ENCODE data around the gene COG7.

The COG7 gene

DNA sequence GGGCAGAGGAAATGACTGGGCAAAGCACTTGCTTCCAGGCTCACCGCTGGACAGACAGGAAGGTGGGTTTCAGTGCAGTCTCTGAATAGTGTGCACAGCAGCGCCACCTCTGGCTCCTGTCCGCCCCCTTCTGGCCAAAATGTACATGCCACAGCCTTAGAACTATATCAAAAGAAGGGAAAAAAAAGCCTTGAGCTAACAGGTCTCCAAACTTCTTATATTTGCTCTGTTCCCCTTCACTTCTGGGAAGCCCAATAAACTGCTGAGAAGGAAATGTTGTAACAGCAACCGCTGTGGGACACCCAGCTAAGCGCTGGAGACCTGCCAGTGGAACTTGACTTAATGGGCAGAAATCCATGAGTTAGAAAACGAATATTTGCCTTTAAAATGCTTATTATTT, 17.5 kb downstream of the COG7 start:
- DNase-seq (ENCODE audit: low read depth, low spot score) = no peak
- CTCF ChIA-PET = interaction anchor here (0.6 to 7.9 kb wide), 48 partner anchors 10 to 537 kb away, joined by 3 to 245 read pairs (median 6); partner anchors contain the start of genes COG7, GGA2 and SCNN1G
- TF ChIP-seq, protein P1, sequence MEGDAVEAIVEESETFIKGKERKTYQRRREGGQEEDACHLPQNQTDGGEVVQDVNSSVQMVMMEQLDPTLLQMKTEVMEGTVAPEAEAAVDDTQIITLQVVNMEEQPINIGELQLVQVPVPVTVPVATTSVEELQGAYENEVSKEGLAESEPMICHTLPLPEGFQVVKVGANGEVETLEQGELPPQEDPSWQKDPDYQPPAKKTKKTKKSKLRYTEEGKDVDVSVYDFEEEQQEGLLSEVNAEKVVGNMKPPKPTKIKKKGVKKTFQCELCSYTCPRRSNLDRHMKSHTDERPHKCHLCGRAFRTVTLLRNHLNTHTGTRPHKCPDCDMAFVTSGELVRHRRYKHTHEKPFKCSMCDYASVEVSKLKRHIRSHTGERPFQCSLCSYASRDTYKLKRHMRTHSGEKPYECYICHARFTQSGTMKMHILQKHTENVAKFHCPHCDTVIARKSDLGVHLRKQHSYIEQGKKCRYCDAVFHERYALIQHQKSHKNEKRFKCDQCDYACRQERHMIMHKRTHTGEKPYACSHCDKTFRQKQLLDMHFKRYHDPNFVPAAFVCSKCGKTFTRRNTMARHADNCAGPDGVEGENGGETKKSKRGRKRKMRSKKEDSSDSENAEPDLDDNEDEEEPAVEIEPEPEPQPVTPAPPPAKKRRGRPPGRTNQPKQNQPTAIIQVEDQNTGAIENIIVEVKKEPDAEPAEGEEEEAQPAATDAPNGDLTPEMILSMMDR (IDR thresholded peaks at IDR 0.05; ENCODE audit: insufficient read depth, low read length, missing control alignments) = peak; percentile 86
- H3K4me3 ChIP-seq (ENCODE audit: low read depth, low read length) = no peak overlapping the region
- POLR2A ChIA-PET = interaction anchor here (0.6 kb wide), 1 partner anchor 38 kb away, joined by 4 read pairs; no protein-coding TSS in a partner anchor

DNA sequence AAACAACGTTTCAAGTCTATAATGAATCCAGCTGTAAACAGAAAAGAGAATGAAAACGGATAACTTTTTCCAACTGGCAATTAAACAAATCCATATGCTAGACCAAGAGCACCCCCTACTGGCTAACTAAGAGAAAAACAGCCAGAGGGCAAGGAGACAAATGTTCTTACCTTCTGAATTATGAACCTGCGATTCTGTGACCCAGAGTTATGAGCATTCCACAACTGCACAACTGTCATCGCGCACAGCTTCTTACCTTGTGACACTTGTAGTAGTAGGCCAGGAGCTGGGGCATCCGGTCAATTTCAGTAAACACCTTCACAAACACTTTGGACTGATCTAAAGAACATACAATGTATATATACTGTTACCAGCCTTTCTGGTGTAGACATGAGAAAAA, 18.6 kb downstream of the COG7 start:
- CTCF ChIA-PET = interaction anchor here (0.6 to 7.9 kb wide), 56 partner anchors 9 to 752 kb away, joined by 3 to 245 read pairs (median 6); partner anchors contain the start of genes COG7, GGA2 and SCNN1G
- TF ChIP-seq, protein P1 (IDR thresholded peaks at IDR 0.05; ENCODE audit: insufficient read depth, low read length, missing control alignments) = peak; percentile 65
- no peak overlapping the region for H3K4me3 ChIP-seq (ENCODE audit: low read depth, low read length)
- DNase-seq (ENCODE audit: low read depth, low spot score) = no peak
- POLR2A ChIA-PET = no interaction called here

DNA sequence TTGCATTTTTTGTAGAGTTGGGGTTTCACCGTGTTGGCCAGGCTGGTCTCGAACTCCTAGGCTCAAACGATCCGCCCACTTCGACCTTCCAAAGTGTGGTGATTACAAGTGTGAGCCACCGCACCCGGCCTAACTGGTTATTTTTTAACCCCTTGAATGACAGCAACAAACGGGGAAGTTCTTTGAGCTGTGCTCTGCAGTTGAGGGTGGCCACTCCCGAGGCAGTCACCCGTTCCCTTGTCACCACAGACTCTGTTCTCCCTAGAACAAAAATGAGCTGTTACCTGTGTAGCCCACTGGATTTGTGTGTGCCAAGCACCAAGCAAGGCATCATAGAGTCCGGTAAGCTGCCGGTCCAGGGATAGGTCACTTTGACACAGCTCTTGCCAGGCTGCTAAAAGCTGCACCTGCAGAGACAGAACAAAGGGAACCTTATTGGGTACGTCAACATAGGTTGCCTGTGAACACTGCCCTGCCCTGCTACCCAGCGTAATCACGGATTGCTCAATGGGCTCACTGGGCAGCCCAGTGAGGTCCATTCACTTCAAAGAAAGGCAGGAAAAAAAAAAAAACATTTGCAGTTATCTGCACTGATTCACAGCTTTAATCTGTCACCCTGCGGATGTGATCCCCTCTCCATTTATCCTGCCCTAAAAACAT, 19.6 kb downstream of the COG7 start:
- ChIA-PET POLR2A (no interaction called here), CTCF (interaction anchor here (0.6 to 7.9 kb wide), 40 partner anchors 8 to 621 kb away, joined by 3 to 245 read pairs (median 6); partner anchors contain the start of genes COG7 and SCNN1G)
- no peak for DNase-seq (ENCODE audit: low read depth, low spot score)
- H3K4me3 ChIP-seq (ENCODE audit: low read depth, low read length) = no peak overlapping the region
- TF ChIP-seq, protein P1 (IDR thresholded peaks at IDR 0.05; ENCODE audit: insufficient read depth, low read length, missing control alignments) = no peak

DNA sequence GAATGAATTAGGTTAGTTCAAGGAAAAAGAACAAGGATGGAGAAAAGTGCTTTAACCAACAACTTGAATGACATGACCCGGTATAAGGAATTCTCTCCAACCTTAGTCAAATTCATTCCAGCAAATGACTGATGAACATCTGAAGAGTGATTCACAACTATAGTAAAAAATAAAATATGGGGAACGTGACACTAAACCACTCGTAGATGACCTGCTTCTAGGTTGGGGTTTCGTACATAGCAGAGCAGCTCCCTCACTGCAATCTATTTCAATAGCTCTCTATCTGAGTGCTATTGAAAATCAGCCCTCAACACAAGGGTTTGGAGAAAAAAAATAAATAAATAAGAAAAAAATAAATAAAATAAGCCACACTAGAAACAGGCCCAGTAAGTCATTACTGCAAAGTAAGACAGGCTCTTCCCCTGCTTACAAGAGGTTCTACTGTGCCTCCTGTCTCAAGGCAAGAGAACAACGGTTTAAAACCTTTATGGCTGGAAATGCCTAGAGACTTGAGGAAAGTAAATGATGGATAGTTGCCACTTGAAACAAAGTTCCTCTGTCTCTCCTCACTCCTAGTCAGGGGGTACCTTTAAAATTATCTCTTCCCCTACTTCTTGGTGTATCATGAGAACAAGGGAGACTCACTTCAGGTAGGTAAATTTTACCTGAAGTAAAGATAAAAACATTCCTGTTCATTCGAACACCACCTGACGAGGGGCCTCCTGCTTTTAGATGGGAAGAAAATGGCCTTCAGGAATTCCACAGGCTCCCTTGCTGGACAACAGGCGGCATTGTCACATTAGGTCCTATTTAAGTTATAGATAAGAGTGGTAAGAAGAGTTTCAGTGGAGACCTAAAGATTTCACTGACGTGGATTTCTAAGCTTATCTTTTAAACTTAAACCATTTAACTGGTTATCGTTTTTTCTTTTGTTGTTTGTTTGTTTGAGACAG, 20.5 kb downstream of the COG7 start:
- CTCF ChIA-PET = interaction anchor here (0.5 to 7.9 kb wide), 18 partner anchors 7 to 620 kb away, joined by 3 to 245 read pairs (median 20); partner anchors contain the start of genes COG7 and SCNN1G
- DNase-seq (ENCODE audit: low read depth, low spot score) = no peak
- TF ChIP-seq, protein P1 (IDR thresholded peaks at IDR 0.05; ENCODE audit: insufficient read depth, low read length, missing control alignments) = no peak
- POLR2A ChIA-PET = interaction anchor here (0.7 kb wide), 1 partner anchor 9 kb away, joined by 3 read pairs; no protein-coding TSS in a partner anchor
- H3K4me3 ChIP-seq (ENCODE audit: low read depth, low read length) = no peak overlapping the region

DNA sequence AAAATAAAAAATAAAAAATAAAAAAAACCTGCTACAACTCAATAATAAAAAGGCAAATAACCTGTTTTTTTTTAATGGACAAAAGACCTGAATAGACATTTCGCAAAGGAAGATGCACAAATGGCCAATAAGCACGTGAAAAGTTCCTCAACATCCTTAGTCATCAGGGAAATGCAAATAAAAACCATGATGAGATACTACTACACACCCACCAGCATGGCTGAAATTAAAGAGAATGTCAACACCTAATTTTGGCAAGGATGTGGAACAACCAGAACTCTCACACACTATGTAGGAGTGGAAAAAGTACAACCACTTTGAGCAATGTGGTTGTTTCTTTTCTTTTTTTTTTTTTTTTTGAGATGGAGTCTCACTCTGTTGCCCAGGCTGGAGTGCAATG, 24.6 kb downstream of the COG7 start:
- ChIA-PET POLR2A (no interaction called here), CTCF (no interaction called here)
- H3K4me3 ChIP-seq (ENCODE audit: low read depth, low read length) = no peak overlapping the region
- no peak for DNase-seq (ENCODE audit: low read depth, low spot score)
- TF ChIP-seq, protein P1 (IDR thresholded peaks at IDR 0.05; ENCODE audit: insufficient read depth, low read length, missing control alignments) = no peak

Data from AG04449 (cell line).